ENCODE results near the gene TEX51. TPM values are rescaled to one million over a fixed set of nuclear protein-coding genes. Genes with fewer than 3 reads are reported as not detected.

TEX51 gene
- polyA plus RNA-seq, 1 experiment = not detected

DNA sequence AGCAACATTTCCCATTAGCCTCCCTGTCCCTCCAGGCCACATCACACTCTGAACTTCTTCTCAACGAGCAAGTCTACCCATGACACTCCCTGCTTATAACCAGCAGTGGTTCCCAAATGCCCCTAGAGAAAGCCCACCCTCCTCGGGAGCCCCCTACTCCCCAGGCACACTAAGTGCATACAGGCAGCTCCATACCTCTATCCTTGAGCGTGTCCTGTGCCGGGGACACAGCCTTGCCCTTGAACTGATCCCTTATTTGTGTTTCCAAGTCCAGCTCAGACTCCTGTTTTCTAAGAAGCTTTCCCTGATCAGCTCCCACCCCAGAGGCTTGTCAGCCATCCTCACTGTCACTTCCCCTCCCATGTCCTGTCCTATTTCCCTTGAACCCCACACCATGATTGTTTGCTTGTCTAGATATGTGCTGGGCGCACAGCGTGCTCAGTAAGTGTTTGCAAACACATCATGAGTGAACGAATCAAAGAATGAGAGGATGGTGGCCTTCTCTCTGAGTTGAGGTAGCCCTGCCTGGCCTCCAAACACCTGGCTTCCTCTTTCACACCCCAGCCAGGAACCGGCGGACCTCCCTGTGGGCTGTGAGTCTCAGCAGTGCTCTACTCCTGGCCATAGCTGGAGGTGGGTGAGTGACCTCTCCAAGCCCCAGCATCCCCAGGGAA lies 2.1 kb downstream of the TEX51 start:
- no peak overlapping the region for H3K4me3 ChIP-seq (ENCODE audit: low read depth, low read length)
- ChIA-PET CTCF (no interaction called here), POLR2A (no interaction called here)
- no peaks in the 10 kb centered on the region for H3K27me3 ChIP-seq (ENCODE audit: control insufficient read depth, insufficient read depth, low read length)
- no peak for DNase-seq (ENCODE audit: low read depth)
- TF ChIP-seq, protein P1, sequence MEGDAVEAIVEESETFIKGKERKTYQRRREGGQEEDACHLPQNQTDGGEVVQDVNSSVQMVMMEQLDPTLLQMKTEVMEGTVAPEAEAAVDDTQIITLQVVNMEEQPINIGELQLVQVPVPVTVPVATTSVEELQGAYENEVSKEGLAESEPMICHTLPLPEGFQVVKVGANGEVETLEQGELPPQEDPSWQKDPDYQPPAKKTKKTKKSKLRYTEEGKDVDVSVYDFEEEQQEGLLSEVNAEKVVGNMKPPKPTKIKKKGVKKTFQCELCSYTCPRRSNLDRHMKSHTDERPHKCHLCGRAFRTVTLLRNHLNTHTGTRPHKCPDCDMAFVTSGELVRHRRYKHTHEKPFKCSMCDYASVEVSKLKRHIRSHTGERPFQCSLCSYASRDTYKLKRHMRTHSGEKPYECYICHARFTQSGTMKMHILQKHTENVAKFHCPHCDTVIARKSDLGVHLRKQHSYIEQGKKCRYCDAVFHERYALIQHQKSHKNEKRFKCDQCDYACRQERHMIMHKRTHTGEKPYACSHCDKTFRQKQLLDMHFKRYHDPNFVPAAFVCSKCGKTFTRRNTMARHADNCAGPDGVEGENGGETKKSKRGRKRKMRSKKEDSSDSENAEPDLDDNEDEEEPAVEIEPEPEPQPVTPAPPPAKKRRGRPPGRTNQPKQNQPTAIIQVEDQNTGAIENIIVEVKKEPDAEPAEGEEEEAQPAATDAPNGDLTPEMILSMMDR (IDR thresholded peaks at IDR 0.05; ENCODE audit: insufficient read depth, low read depth, low read length) = no peak
- H3K36me3 ChIP-seq (ENCODE audit: control insufficient read depth, insufficient read depth, low read length) = no peaks in the 10 kb centered on the region

DNA sequence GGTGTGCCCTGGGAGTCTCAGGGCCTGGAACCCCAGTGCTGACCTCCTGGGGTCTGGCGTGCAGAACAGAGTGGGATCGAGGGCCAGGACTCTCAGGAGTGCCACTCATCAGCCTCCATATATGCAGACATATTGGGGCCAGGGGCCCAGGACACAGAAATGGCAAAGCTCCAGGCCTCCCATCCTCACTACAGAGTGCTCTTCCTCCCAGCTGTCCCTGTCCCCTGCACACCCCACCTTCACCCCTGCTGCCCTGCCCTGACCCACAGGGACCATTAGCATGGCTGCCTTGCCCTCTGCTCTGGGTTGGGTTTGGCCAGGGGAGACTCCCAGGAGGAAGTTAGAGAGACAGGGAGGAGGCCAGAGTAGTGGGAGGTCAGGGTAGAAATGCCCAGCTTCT lies 2.8 kb downstream of the TEX51 start:
- ChIA-PET CTCF (no interaction called here), POLR2A (no interaction called here)
- no peaks in the 10 kb centered on the region for H3K27me3 ChIP-seq (ENCODE audit: control insufficient read depth, insufficient read depth, low read length)

DNA sequence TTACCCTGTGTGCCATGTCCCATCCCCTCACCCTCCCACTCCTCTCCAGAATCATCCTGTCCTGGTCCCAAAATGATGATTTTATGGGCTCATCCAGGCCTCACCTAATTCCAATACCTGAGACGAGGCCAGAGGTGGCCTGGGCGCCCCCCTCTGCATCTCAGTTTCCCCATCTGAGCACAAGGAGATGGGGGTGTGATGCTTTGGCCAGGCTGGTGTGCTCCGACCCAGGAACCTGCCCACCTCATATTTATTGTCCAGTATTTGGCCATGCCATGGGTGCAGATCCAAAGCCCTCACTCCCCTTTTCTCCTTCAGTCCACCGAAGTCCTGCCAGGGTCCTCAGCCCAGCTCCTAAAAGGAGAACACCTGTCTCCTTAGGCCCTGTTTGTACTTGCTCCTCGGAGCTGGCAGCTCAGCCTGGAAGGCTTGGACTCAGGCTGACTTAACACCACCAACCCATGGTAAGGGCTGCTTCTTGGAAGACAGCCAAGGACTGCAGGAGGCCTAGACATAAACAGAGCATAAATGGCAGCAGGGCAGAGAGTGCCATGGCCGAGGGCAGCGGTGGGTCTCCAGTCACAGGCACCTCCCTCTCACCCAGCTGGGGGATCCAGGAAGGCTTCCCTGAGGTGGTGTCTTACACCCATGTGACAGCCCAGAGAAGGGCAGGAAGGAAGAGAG lies 3.6 kb downstream of the TEX51 start:
- no peaks in the 10 kb centered on the region for H3K27me3 ChIP-seq (ENCODE audit: control insufficient read depth, insufficient read depth, low read length)
- CTCF ChIA-PET = no interaction called here
- no peak overlapping the region for H3K4me3 ChIP-seq (ENCODE audit: low read depth, low read length)
- no peak for DNase-seq (ENCODE audit: low read depth)
- H3K36me3 ChIP-seq (ENCODE audit: control insufficient read depth, insufficient read depth, low read length) = no peaks in the 10 kb centered on the region
- POLR2A ChIA-PET = no interaction called here
- TF ChIP-seq, protein P1 (IDR thresholded peaks at IDR 0.05; ENCODE audit: insufficient read depth, low read depth, low read length) = no peak

More for the DNA sequence above, 2.8 kb downstream of the TEX51 start:
- H3K4me3 ChIP-seq (ENCODE audit: low read depth, low read length) = no peak overlapping the region
- H3K36me3 ChIP-seq (ENCODE audit: control insufficient read depth, insufficient read depth, low read length) = no peaks in the 10 kb centered on the region
- DNase-seq (ENCODE audit: low read depth) = no peak
- TF ChIP-seq, protein P1 (IDR thresholded peaks at IDR 0.05; ENCODE audit: insufficient read depth, low read depth, low read length) = no peak

DNA sequence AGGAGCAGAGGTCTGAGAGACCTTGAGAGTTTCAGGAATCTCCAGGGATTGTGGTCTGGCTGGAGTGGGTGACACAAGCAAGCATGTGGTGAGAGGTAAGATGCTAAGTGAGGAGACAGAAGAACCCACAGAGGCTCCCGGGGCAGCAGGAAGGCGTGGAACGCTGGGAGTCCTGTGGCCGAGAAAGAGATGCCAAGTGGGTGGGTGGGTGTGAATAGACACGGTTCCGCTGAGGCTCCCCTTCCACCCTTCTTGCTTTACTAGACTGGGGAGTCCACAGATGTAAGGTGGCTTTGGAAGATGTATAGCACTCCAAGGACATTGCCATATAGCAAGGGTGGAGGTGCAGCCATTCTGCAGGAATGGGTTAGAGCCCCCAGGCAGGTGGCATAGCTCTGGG lies 4.2 kb downstream of the TEX51 start:
- TF ChIP-seq, protein P1 (IDR thresholded peaks at IDR 0.05; ENCODE audit: insufficient read depth, low read depth, low read length) = no peak
- Histone ChIP-seq H3K36me3 (ENCODE audit: control insufficient read depth, insufficient read depth, low read length) (no peaks in the 10 kb centered on the region), H3K4me3 (ENCODE audit: low read depth, low read length) (no peak overlapping the region), H3K27me3 (ENCODE audit: control insufficient read depth, insufficient read depth, low read length) (no peaks in the 10 kb centered on the region)
- ChIA-PET CTCF (interaction anchor here (1.1 kb wide), 1 partner anchor 17 kb away, joined by 3 read pairs; no protein-coding TSS in a partner anchor), POLR2A (no interaction called here)
- DNase-seq (ENCODE audit: low read depth) = no peak

GRCh38 chr2:126905991-126906390 lies 7.3 kb downstream of the TEX51 start:
- no peaks in the 10 kb centered on the region for H3K36me3 ChIP-seq (ENCODE audit: control insufficient read depth, insufficient read depth, low read length)
- no peak overlapping the region for H3K4me3 ChIP-seq (ENCODE audit: low read depth, low read length)
- POLR2A ChIA-PET = no interaction called here
- no peak for DNase-seq (ENCODE audit: low read depth)
- CTCF ChIA-PET = interaction anchor here (0.8 kb wide), 1 partner anchor 9 kb away, joined by 3 read pairs; no protein-coding TSS in a partner anchor
- H3K27me3 ChIP-seq (ENCODE audit: control insufficient read depth, insufficient read depth, low read length) = no peaks in the 10 kb centered on the region
- TF ChIP-seq, protein P1 (IDR thresholded peaks at IDR 0.05; ENCODE audit: insufficient read depth, low read depth, low read length) = no peak

Measured in BJ (cell line).